BLaER1 treated with 17β-estradiol and CSF1 and Interleukin-3, amounts not matched to agents 10 nM and 100 nM (cell line): ENCODE measurements around the gene FKBP5.

ENCODE experiments used
- H3K27ac ChIP-seq, 11 experiments: shearing (Covaris generic); formaldehyde crosslinking; 2 replicates each; pipeline ENCODE4 v1.8.1; 2022
- H3K27me3 ChIP-seq, 11 experiments: shearing (Covaris generic); formaldehyde crosslinking; 2 replicates each; pipeline ENCODE4 v1.8.1; 2022
- H3K36me3 ChIP-seq, 11 experiments: shearing (Covaris generic); formaldehyde crosslinking; 2 replicates each; pipeline ENCODE4 v1.8.1; 2022
- H3K4me1 ChIP-seq, 10 experiments: shearing (Covaris generic); formaldehyde crosslinking; 2 replicates each; pipeline ENCODE4 v1.8.1; 2022
- H3K4me2 ChIP-seq, 11 experiments: shearing (Covaris generic); formaldehyde crosslinking; 2 replicates each; pipeline ENCODE4 v1.8.1; 2022
- H3K4me3 ChIP-seq, 10 experiments: shearing (Covaris generic); formaldehyde crosslinking; 2 replicates each; pipeline ENCODE4 v1.8.1; 2022
- H3K9ac ChIP-seq, 11 experiments: shearing (Covaris generic); formaldehyde crosslinking; 2 replicates each; pipeline ENCODE4 v1.8.1; 2022
- H3K9me3 ChIP-seq, 11 experiments: shearing (Covaris generic); formaldehyde crosslinking; replicated peaks in 1 of 11; 2 replicates each; pipeline ENCODE4 v1.8.1; 2022
- H4K20me1 ChIP-seq, 11 experiments: shearing (Covaris generic); formaldehyde crosslinking; 2 replicates each; pipeline ENCODE4 v1.8.1; 2022
- Cebpa-rat ChIP-seq, 11 experiments: shearing (Covaris generic); IDR thresholded peaks; 2 replicates each; pipeline ENCODE4 v1.8.1; 2022

Gene FKBP5

DNA sequence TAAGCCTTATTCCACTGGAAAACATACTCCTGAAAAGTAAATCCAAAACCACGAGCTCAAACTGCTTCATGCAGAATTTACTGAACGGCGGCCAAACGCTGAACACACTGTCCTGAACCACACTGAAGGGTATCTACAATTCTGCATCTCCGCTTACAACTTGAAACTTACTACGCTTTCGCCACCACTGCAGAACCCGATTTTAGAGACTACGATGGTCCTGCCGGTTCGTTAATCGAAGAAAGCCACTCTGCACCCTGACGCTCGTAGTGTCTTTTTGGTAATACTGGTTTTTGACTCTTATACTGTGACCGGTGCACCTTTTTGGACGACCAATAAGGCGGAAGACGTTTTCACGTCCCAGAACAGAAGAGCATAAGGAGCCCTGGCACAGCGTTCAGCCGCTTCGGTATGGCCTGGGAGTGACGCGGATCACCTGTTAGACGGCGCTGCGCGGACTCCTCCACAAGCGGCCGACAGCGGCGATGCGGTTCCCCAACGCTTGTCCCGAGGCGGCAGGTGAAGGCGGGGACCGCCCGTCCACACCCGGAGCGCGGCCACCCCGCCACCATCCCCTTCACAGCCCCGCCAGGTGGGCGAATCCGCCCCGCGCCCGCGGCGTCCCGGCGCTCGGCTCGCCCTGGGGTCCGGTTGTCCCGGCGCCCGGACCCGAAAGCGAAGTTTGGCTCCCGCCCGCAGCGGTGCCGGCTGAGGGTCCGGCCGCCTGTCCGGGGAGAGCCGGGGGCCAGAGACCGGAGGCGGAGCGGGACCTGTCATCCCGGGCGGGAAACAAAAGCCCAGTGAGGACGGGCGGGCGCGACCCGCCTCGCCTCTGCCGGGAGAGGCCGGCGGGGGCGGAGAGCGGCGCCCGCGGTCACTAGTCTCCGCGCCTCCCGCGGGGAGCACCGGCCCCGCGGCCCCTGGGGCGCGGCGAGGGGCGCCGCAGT is 784 bp downstream of the FKBP5 start:
- no peak for TF ChIP-seq Cebpa-rat (IDR thresholded peaks at IDR 0.05)
- Histone ChIP-seq H3K36me3 (peaks cover 0 to 14% (median 11%) of the 10 kb centered on the region in 11 experiments; a peak in 10 of 22 replicates), H3K4me3 (peak overlapping the region; percentile 91 to 99 (median 94)), H3K4me1 (peaks cover 12 to 29% (median 22%) of the 10 kb centered on the region in 10 experiments), H3K9ac (peak overlapping the region; percentile 85 to 94 (median 91)), H4K20me1 (peaks cover 0 to 40% (median 26%) of the 10 kb centered on the region in 11 experiments; a peak in 13 of 22 replicates), H3K9me3 (no peaks in the 10 kb centered on the region), H3K27ac (peak overlapping the region; percentile 80 to 90 (median 86)), H3K4me2 (peak overlapping the region; percentile 82 to 96 (median 93)), H3K27me3 (no peaks in the 10 kb centered on the region)

DNA sequence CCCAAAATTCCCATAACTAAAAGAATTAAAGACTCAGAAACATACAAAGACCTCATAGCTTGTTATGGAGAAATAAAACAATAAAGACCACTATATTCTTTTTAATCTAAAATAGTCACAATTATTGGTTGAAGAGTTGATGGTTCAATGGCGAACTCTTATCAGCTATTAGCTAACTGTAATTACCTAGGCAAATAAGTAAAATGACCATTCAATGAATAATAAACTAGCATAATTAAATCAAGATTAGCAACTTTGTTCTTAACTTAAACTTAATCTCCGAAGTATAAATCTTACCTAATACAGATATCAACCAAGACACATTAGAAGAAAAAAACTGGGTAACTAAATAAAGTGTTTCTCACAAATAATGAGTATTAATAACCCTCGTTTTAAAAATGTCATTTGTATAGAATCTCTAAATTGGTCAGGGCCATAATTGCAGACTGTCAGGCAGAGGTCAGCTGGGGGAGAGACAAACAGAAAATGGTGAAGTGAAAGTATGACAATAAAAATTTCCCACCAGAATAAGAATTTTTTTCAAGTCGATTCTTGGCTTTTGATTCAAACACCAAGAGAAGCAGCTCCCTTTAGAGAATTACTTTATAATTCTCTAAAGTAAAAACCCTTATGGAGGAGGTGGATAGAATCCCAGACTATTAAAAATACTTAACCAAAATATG is 1.7 kb downstream of the FKBP5 start:
- Histone ChIP-seq H3K9ac (peak overlapping the region; percentile 85 to 94 (median 91); a peak in 21 of 22 replicates), H3K27ac (peak overlapping the region in 9 of 11 experiments; percentile 82 to 90 (median 86); a peak in 16 of 22 replicates), H3K36me3 (peaks cover 0 to 14% (median 11%) of the 10 kb centered on the region in 11 experiments; a peak in 10 of 22 replicates), H4K20me1 (peaks cover 0 to 40% (median 26%) of the 10 kb centered on the region in 11 experiments; a peak in 13 of 22 replicates), H3K9me3 (no peaks in the 10 kb centered on the region), H3K4me3 (peak overlapping the region; percentile 91 to 99 (median 94)), H3K4me2 (peak overlapping the region; percentile 82 to 96 (median 93)), H3K4me1 (peaks cover 12 to 29% (median 22%) of the 10 kb centered on the region in 10 experiments), H3K27me3 (no peaks in the 10 kb centered on the region)
- TF ChIP-seq Cebpa-rat (IDR thresholded peaks at IDR 0.05), result no peak

GRCh38 chr6:35686436-35686835 is 2.3 kb downstream of the FKBP5 start:
- H3K27ac ChIP-seq, result no peak overlapping the region
- peaks cover 0 to 42% (median 26%) of the 10 kb centered on the region in 11 experiments; a peak in 13 of 22 replicates for H4K20me1 ChIP-seq
- H3K27me3 ChIP-seq, result no peaks in the 10 kb centered on the region
- no peaks in the 10 kb centered on the region for H3K9me3 ChIP-seq
- peaks cover 0 to 14% (median 11%) of the 10 kb centered on the region in 11 experiments; a peak in 10 of 22 replicates for H3K36me3 ChIP-seq
- peak overlapping the region in 3 of 11 experiments; percentile 25 to 94 (median 93); a peak in 4 of 22 replicates for H3K9ac ChIP-seq
- peak overlapping the region in 8 of 10 experiments; percentile 93 to 99 (median 96); a peak in 10 of 20 replicates for H3K4me3 ChIP-seq
- peaks cover 12 to 27% (median 19%) of the 10 kb centered on the region in 10 experiments for H3K4me1 ChIP-seq
- TF ChIP-seq Cebpa-rat (IDR thresholded peaks at IDR 0.05), result no peak
- H3K4me2 ChIP-seq, result peak overlapping the region; percentile 59 to 96 (median 87); a peak in 20 of 22 replicates

GRCh38 chr6:35683267-35683666 is 5.4 kb downstream of the FKBP5 start:
- TF ChIP-seq Cebpa-rat (IDR thresholded peaks at IDR 0.05), result no peak
- no peak overlapping the region for H3K4me3 ChIP-seq
- H3K27me3 ChIP-seq, result no peaks in the 10 kb centered on the region
- no peak overlapping the region for H3K27ac ChIP-seq
- H3K9me3 ChIP-seq, result no peaks in the 10 kb centered on the region
- H3K4me1 ChIP-seq, result peaks cover 4 to 20% (median 15%) of the 10 kb centered on the region in 10 experiments; a peak in 19 of 20 replicates
- H3K4me2 ChIP-seq, result no peak overlapping the region
- no peak overlapping the region for H3K9ac ChIP-seq
- H3K36me3 ChIP-seq, result peaks cover 0 to 30% (median 21%) of the 10 kb centered on the region in 11 experiments; a peak in 16 of 22 replicates
- H4K20me1 ChIP-seq, result peaks cover 0 to 46% (median 29%) of the 10 kb centered on the region in 11 experiments; a peak in 13 of 22 replicates

GRCh38 chr6:35681298-35681697 is 7.4 kb downstream of the FKBP5 start:
- H3K4me2 ChIP-seq, result no peak overlapping the region
- TF ChIP-seq Cebpa-rat (IDR thresholded peaks at IDR 0.05), result no peak
- peaks cover 0 to 30% (median 21%) of the 10 kb centered on the region in 11 experiments; a peak in 16 of 22 replicates for H3K36me3 ChIP-seq
- no peaks in the 10 kb centered on the region for H3K9me3 ChIP-seq
- peaks cover 5 to 24% (median 16%) of the 10 kb centered on the region in 10 experiments; a peak in 19 of 20 replicates for H3K4me1 ChIP-seq
- no peak overlapping the region for H3K4me3 ChIP-seq
- H3K27ac ChIP-seq, result no peak overlapping the region
- H4K20me1 ChIP-seq, result peaks cover 0 to 41% (median 14%) of the 10 kb centered on the region in 11 experiments; a peak in 10 of 22 replicates
- H3K27me3 ChIP-seq, result no peaks in the 10 kb centered on the region
- no peak overlapping the region for H3K9ac ChIP-seq

GRCh38 chr6:35679399-35679798 is 9.3 kb downstream of the FKBP5 start:
- Histone ChIP-seq H4K20me1 (peaks cover 0 to 30% (median 12%) of the 10 kb centered on the region in 11 experiments; a peak in 9 of 22 replicates), H3K9me3 (no peaks in the 10 kb centered on the region), H3K27ac (no peak overlapping the region), H3K36me3 (peaks cover 0 to 30% (median 21%) of the 10 kb centered on the region in 11 experiments; a peak in 16 of 22 replicates), H3K4me3 (no peak overlapping the region), H3K9ac (no peak overlapping the region), H3K27me3 (no peaks in the 10 kb centered on the region), H3K4me1 (peaks cover 0 to 17% (median 12%) of the 10 kb centered on the region in 10 experiments; a peak in 12 of 20 replicates), H3K4me2 (no peak overlapping the region)
- TF ChIP-seq Cebpa-rat (IDR thresholded peaks at IDR 0.05), result no peak

DNA sequence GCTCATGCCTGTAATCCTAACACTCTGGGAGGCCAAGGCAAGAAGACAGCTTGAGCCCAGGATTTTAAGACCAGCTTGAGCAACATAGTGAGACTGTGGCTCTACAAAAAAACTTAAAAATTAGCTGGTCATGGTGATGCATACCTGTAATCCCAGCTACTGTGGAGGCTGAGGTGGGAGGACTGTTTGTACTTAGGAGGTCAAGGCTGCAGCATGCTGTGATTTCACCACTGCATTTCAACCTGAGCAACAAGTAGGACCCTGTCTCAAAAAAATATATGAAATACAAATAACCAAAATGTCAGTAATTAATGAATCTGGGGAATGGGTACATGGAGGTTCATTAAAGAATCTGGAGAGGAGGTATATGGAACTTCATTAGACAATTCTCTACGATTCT is 9.9 kb downstream of the FKBP5 start:
- H3K4me3 ChIP-seq, result no peak overlapping the region
- TF ChIP-seq Cebpa-rat (IDR thresholded peaks at IDR 0.05), result no peak
- H3K4me1 ChIP-seq, result peaks cover 0 to 21% (median 12%) of the 10 kb centered on the region in 10 experiments; a peak in 12 of 20 replicates
- H4K20me1 ChIP-seq, result peaks cover 0 to 26% (median 8%) of the 10 kb centered on the region in 11 experiments; a peak in 8 of 22 replicates
- H3K36me3 ChIP-seq, result peaks cover 0 to 25% (median 15%) of the 10 kb centered on the region in 11 experiments; a peak in 16 of 22 replicates
- no peak overlapping the region for H3K9ac ChIP-seq
- no peak overlapping the region for H3K4me2 ChIP-seq
- no peaks in the 10 kb centered on the region for H3K27me3 ChIP-seq
- H3K9me3 ChIP-seq, result no peaks in the 10 kb centered on the region
- H3K27ac ChIP-seq, result no peak overlapping the region

GRCh38 chr6:35678021-35678654 is 10.6 kb downstream of the FKBP5 start:
- peak overlapping the region in 4 of 11 experiments; percentile 8 to 45 (median 26); a peak in 6 of 22 replicates for H3K4me2 ChIP-seq
- no peaks in the 10 kb centered on the region for H3K9me3 ChIP-seq
- no peak overlapping the region for H3K4me3 ChIP-seq
- peaks cover 0 to 26% (median 5%) of the 10 kb centered on the region in 11 experiments; a peak in 6 of 22 replicates for H4K20me1 ChIP-seq
- no peak overlapping the region for H3K9ac ChIP-seq
- H3K27me3 ChIP-seq, result no peaks in the 10 kb centered on the region
- no peak for TF ChIP-seq Cebpa-rat (IDR thresholded peaks at IDR 0.05)
- peaks cover 0 to 27% (median 13%) of the 10 kb centered on the region in 10 experiments; a peak in 12 of 20 replicates for H3K4me1 ChIP-seq
- no peak overlapping the region for H3K27ac ChIP-seq
- peaks cover 0 to 20% (median 8%) of the 10 kb centered on the region in 11 experiments; a peak in 15 of 22 replicates for H3K36me3 ChIP-seq
